Suppressor macrophage treated with lipopolysaccharide for 1 hour (primary cell): Measurements from ENCODE around the gene IGSF9.

ENCODE experiments used
- DNase-seq, 3 donors: peaks; one replicate each; pipeline ENCODE4 v3.0.0-alpha.2; 2020 to 2022

IGSF9 gene

GRCh38 chr1:159945483-159946241, at the start of gene IGSF9:
Gene IGSF9, minus strand, starts transcription at chr1:159945613. Its CDS starts 2,159 bp downstream, at chr1:159943454.
- peak in 1 of 3 donors; percentile 46 for DNase-seq

GRCh38 chr1:159994896-159995295, 49.5 kb upstream of the IGSF9 start:
- no peak for DNase-seq

- no peak for DNase-seq
Measured at GRCh38 chr1:159993911-159994310, 48.5 kb upstream of the IGSF9 start.

GRCh38 chr1:159992161-159992560, 46.7 kb upstream of the IGSF9 start:
- DNase-seq = no peak

- peak; percentile 61 to 81 (median 72) for DNase-seq
Measured at GRCh38 chr1:159991513-159991912, 46.1 kb upstream of the IGSF9 start.

GRCh38 chr1:159990005-159990404, 44.6 kb upstream of the IGSF9 start:
- DNase-seq = no peak

- no peak for DNase-seq
Measured at GRCh38 chr1:159989581-159989980, 44.2 kb upstream of the IGSF9 start.

GRCh38 chr1:159988006-159988405, 42.6 kb upstream of the IGSF9 start:
- no peak for DNase-seq

- no peak for DNase-seq
Measured at GRCh38 chr1:159987186-159987585, 41.8 kb upstream of the IGSF9 start.

GRCh38 chr1:159986531-159986930, 41.1 kb upstream of the IGSF9 start:
- no peak for DNase-seq

GRCh38 chr1:159986093-159986492, 40.7 kb upstream of the IGSF9 start:
- DNase-seq = no peak

GRCh38 chr1:159985473-159985872, 40.1 kb upstream of the IGSF9 start:
- no peak for DNase-seq

- DNase-seq = no peak
Measured at GRCh38 chr1:159983681-159984080, 38.3 kb upstream of the IGSF9 start.

- DNase-seq = no peak
Measured at GRCh38 chr1:159982280-159982679, 36.9 kb upstream of the IGSF9 start.

- DNase-seq = no peak
Measured at GRCh38 chr1:159981351-159982055, 36.1 kb upstream of the IGSF9 start.

GRCh38 chr1:159980786-159981185, 35.4 kb upstream of the IGSF9 start:
- no peak for DNase-seq

GRCh38 chr1:159980076-159980475, 34.7 kb upstream of the IGSF9 start:
- no peak for DNase-seq

GRCh38 chr1:159979257-159979656, 33.8 kb upstream of the IGSF9 start:
- no peak for DNase-seq

- DNase-seq = no peak
Measured at GRCh38 chr1:159978107-159978398, 32.6 kb upstream of the IGSF9 start.

GRCh38 chr1:159977364-159978106, 32.1 kb upstream of the IGSF9 start:
- peak in 1 of 3 donors; percentile 14 for DNase-seq

- no peak for DNase-seq
Measured at GRCh38 chr1:159974350-159974965, 29.0 kb upstream of the IGSF9 start.

- DNase-seq = no peak
Measured at GRCh38 chr1:159973350-159973940, 28.0 kb upstream of the IGSF9 start.
